GM12801 (cell line): ENCODE results near the gene NPR3.

ENCODE experiments used
- CTCF ChIP-seq: IDR thresholded peaks from one replicate; pipeline ENCODE4 v1.5.1; 2011; ENCODE audit warnings: control low read depth; ENCODE audit not compliant: insufficient read length; ENCODE audit errors: extremely low read depth

Gene NPR3

GRCh38 chr5:32710550-32711361 lies at the start of gene NPR3:
TSS of gene NPR3 (plus strand) at chr5:32711321. CDS start at chr5:32711777, 456 bp downstream.
- TF ChIP-seq CTCF = no peak

- no peak for TF ChIP-seq CTCF
Measured at GRCh38 chr5:32664523-32664922, 46.6 kb upstream of the NPR3 start.

GRCh38 chr5:32668552-32668951 lies 42.6 kb upstream of the NPR3 start:
- no peak for TF ChIP-seq CTCF

- TF ChIP-seq CTCF = no peak
Measured at GRCh38 chr5:32673272-32673671, 37.8 kb upstream of the NPR3 start.

GRCh38 chr5:32677023-32677422 lies 34.1 kb upstream of the NPR3 start:
- no peak for TF ChIP-seq CTCF

- TF ChIP-seq CTCF = no peak
Measured at GRCh38 chr5:32678472-32678871, 32.6 kb upstream of the NPR3 start.

- no peak for TF ChIP-seq CTCF
Measured at GRCh38 chr5:32679218-32679617, 31.9 kb upstream of the NPR3 start.
